COLO668 (cell line): ENCODE data around the gene PRKCE.

ENCODE experiments used
- DNase-seq: peaks from one replicate; lab custom pipeline; 2025; ENCODE audit not compliant: unreplicated experiment; lab: John Stamatoyannopoulos, UW

PRKCE gene

GRCh38 chr2:45631319-45631718, 20.2 kb upstream of the PRKCE start:
- DNase-seq: no peak

GRCh38 chr2:45631955-45632354, 19.5 kb upstream of the PRKCE start:
- DNase-seq: no peak

GRCh38 chr2:45634223-45634622, 17.3 kb upstream of the PRKCE start:
- no peak for DNase-seq

GRCh38 chr2:45636008-45636407, 15.5 kb upstream of the PRKCE start:
- peak; percentile 47 for DNase-seq

GRCh38 chr2:45637440-45637839, 14.0 kb upstream of the PRKCE start:
- no peak for DNase-seq

- no peak for DNase-seq
Observed at GRCh38 chr2:45640576-45640975, 10.9 kb upstream of the PRKCE start.

- no peak for DNase-seq
Observed at GRCh38 chr2:45643095-45643494, 8.4 kb upstream of the PRKCE start.

GRCh38 chr2:45643543-45644542, 7.6 kb upstream of the PRKCE start:
- peak; percentile 80 for DNase-seq

GRCh38 chr2:45646289-45646688, 5.2 kb upstream of the PRKCE start:
- DNase-seq: no peak

- no peak for DNase-seq
Observed at GRCh38 chr2:45647356-45647755, 4.1 kb upstream of the PRKCE start.

- DNase-seq: no peak
Observed at GRCh38 chr2:45647986-45648520, 3.4 kb upstream of the PRKCE start.

- no peak for DNase-seq
Observed at GRCh38 chr2:45648636-45649035, 2.8 kb upstream of the PRKCE start.

GRCh38 chr2:45649462-45649857, 2.0 kb upstream of the PRKCE start:
- DNase-seq: no peak

GRCh38 chr2:45649858-45650811, 1.3 kb upstream of the PRKCE start:
- peak; percentile 48 for DNase-seq

- peak; percentile 88 for DNase-seq
Observed at GRCh38 chr2:45650851-45651414, 542 bp upstream of the PRKCE start.

- DNase-seq: peak; percentile 29
Observed at GRCh38 chr2:45652090-45653031, 886 bp downstream of the PRKCE start.

GRCh38 chr2:45653122-45653913, 1.8 kb downstream of the PRKCE start:
- DNase-seq: no peak

- DNase-seq: peak; percentile 12
Observed at GRCh38 chr2:45654250-45654649, 2.8 kb downstream of the PRKCE start.

GRCh38 chr2:45661828-45662227, 10.4 kb downstream of the PRKCE start:
- no peak for DNase-seq
